G401.6 (cell line): Measurements from ENCODE around the gene SMIM24.

Experiments
- FAIRE-seq: peaks from 2 replicates; lab custom pipeline; 2012; peaks lifted over from hg19 to GRCh38; lab: Jason Lieb, UNC

SMIM24 gene

DNA sequence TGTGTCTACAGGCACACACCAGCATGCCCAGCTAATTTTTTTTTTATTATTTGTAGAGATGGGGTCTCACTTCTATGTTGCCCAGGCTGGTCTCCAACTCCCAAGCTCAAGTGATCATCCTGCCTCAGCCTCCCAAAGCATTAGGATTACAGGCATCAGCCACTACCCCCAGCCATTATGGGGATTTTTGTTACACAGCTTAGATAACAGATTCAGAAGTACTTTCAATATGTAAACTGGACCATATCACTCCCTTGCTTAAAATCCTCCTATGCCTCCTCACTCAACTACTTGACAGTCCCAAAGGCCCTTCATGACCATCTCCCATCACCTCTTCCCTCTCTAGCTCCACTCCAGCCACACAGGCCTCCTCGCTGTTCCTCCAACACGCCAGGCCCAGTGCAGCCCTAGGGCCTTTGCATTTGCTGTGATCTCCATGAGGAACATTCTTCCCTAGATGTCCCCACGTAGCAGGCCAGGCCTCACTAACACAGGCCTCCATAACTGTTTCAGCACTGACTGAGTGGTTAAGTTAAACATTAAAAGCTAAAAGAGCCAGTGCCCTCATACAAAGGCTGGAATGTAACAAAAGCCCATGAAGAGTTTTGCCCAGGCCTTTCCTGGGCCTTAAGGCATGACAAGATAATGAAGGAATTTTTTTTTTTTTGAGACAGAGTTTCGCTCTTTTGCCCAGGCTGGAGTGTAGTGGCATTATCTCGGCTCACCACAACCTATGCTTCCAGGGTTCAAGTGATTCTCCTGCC, 17.6 kb upstream of the SMIM24 start:
- FAIRE-seq, result no peak

GRCh38 chr19:3496392-3497273, 16.3 kb upstream of the SMIM24 start:
- no peak for FAIRE-seq

- no peak for FAIRE-seq
Measured at GRCh38 chr19:3494559-3494958, 14.2 kb upstream of the SMIM24 start.

GRCh38 chr19:3494051-3494450, 13.7 kb upstream of the SMIM24 start:
- no peak for FAIRE-seq

DNA sequence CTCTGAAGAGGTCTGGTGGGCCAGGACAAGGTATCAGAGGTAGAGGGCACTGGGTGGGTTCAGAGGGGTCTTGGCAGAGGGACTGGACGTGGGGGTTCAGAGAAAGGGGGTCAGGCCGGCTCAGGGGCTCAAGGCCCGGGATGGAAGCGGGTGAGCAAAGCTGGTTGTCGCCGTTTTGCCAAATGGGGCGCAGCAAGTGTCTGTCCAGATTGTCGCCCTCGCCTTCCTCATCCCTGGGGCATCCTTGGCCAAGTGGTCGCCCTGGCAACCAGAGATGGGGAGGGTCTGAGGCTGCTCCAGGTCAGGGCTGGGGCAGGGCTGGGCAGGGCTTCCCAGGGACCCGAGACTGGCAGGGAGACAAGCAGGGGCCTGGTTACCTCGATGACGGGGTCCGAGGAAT, 13.3 kb upstream of the SMIM24 start:
- no peak for FAIRE-seq

DNA sequence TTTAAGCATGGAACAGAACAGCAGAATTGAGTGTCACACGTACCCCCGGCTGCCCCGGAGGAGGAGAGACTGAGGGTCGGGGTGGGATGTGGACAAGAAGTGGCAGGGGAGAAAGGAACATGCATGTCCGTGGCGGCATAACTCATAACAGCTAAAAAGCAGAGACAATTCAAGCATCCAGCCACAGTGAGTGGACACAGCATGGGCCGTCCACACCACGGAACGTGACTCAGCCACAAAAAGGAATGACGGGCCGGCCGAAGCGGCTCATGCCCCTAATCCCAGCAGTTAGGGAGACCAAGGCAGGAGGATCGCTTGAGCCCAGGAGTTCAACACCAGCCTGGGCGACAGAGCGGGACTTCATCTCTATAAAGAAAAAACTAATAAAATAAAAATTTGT, 12.6 kb upstream of the SMIM24 start:
- no peak for FAIRE-seq

DNA sequence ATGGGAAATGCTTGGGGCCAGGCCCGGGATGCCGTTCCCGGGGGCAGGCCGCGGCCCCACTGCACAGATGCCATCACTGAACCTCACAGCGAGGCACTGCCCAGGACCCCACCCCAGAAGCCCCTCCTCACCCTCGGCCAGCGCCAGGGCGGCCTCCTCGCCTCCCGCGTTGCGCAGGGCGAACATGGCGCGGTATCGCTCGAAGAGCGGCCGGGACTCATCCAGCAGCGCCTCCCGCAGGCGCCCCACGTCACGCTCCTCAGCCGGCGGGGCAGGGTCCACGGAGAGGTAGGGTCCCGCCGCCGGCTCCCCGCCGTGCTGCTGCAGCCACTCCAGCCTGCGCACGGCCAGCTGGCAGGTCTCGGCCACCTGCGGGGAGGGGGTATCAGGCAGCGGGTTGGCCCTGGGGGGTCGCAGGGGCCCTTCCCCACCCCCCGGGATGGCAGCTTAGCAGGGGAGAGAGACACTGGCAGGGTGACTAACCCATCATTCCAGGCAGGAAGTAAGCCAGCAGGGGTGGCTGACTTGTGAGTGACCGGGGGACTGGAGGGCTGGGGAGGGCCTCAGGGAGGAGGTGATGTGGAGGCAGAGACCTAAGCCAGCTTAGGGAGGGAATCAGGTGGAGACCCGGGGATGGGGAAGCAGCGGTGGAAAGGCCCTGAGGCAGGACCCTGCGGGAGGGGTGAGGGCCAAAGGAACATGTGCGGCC, 12.0 kb upstream of the SMIM24 start:
- no peak for FAIRE-seq

DNA sequence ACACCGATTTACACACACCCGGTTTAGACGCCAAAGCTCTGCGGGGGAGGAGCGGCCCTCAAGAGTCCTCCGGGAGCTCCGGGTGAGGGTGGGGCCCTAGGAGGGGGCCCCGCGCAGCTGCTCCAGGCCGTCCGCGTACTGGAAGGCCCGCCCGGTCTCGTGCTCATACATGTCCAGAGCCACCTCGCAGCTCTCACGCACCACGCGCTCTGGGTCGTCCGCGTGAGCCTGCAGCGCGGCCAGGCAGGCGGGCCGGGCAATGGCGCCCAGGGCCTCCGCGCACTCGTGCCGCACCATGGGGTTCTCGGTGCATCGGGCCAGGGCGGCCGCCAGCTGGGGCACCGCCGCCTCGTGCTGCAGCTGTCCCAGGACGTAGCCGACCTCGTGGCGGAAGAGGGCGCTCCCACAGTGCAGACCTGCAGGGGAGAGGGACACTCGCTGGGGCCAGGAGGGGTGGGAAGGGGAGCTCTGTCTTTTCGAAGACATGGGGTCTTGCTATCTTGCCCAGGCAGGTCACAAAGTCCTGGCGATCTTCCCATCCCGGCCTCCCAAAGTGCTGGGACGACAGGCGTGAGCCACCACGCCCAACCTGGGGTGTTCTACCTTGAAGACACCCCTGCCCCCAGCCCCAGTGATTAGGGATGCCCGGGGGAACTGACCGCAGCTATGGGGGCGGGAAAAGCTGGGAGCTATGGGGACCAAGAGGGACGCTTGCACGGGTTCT, 11.2 kb upstream of the SMIM24 start:
- no peak for FAIRE-seq

- no peak for FAIRE-seq
Measured at GRCh38 chr19:3483226-3483628, 2.9 kb upstream of the SMIM24 start, which contains the start of gene SMIM44. TSS of gene SMIM44 (minus strand) at chr19:3483441. CDS start at chr19:3483403, 38 bp downstream.

GRCh38 chr19:3482507-3483225, 2.3 kb upstream of the SMIM24 start:
- no peak for FAIRE-seq

DNA sequence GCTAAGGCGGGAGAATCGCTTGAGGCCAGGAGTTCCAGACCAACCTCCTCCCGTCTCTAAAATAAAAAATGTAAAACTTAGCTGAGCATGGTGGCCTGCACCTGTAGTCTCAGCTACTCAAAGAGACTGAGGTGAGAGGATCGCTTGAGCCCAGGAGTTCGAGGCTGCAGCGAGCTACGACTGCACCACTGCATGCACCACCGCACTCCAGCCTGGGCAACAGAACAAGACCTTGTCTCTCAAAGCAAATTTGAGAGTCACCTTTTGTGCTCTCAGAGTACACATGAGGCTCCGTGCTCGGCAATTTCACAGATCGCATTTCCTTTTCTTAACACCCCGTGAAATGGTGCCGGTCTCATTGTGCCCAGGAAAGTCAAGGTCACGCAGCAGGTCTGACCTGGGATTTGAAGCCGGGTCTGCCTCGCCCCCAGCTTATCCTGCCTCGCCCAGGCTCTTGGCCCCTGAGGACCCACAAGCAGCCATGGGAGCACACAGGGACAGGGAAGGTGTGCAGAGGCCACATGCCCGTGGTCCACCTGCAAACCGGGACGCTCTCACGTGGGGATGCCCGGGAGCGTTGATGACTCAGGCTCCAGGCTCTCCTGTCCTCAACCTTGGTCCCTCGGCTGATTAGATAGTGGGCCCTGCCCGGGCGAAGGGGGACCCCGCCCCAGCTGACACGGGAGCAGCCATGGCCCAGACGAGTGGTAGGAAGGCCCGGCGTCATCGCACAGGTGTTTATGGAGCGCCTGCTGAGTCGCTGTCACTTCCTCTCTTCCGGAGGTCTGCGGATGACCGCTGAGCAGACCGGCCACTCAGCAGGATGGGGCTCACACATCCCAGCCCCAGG, 1.1 kb upstream of the SMIM24 start:
- no peak for FAIRE-seq

GRCh38 chr19:3479834-3480215, 500 bp downstream of the SMIM24 start:
- FAIRE-seq, result no peak

DNA sequence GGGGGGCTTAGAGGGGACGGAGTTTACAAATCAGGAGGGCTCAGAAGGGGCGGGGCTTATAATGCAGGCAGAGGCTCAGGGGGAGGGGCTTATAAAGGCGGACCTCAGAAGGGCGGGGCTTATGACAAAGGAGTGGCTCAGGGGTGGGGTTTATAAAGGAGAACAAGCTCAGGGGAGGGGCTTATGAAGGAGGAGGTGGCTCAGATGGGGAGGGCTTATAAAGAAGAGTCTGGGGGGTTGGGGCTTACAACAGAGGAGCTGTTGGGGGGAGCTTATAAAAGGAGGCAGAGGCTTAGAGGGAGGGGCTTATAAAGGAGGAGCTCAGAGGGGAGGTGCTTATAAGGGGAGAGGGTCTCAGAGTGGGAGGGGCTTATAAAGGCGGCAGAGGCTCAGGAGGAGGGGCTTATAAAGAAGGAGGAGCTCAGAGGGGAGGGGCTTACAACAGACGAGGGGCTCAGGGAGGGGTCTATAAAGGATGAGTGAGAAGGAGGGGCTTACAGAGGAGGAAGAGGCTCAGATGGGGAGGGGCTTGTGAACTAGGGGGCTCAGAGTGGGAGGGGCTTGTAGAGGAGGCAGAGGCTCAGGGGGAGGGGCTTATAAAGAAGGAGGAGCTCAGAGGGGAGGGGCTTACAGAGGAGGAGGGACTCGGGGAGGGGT, 1.0 kb downstream of the SMIM24 start:
- no peak for FAIRE-seq

DNA sequence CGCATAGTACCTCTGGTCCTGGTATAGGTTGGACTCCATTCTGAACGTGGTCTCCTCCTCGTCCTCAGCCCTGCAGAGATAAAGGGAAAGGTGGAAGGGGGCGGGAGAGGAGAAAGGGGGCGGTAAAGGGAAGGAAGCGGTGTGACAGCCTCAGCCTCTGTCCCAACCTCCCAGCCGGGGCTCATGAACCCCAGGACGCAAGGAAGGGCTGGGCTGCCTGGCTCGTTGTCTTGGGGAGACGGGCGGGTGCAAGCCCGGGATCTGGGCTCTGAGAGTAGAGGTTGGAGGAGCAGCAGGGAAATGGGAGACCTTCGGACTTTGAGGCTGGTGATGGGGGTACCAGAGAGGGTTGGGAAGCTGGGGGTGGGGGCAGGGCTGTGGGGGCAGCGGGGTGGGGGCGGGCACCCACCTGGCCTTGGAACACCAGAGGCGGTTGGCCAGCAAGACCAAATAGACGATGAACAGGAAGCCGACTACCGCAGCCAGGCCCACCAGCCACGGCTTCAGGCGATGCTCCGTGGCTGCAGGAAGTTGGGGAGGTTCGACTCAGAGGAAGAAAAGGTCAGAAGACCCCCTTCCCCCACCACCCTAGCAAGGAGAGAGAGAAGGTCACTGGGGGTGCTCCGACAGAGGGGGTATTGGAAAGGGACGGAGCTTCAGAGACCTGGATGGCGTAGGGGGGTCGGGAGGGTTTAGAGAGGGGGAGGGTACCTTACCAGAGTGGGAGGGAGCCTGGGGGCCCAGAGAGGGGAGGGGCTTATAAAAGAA, 1.7 kb downstream of the SMIM24 start:
- FAIRE-seq, result no peak

DNA sequence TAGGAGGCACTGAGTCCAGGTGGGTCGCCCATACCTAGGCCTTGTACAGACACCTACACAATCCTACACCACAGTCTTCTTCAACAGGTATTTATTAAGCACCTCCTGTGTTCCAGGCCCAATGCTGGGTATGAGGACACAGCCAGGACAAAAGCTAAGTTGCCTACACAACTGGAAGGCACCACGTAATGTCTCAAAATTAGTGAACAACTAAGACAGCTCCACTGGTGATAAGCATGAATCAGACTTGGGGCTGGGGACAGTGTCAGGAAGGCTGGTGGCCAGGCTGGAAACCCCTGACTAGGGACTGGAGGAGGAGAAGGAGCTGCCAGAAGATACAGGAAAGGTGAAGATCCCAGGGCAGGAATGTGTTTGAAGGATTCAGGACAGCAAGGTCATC, 2.4 kb downstream of the SMIM24 start:
- FAIRE-seq, result no peak

DNA sequence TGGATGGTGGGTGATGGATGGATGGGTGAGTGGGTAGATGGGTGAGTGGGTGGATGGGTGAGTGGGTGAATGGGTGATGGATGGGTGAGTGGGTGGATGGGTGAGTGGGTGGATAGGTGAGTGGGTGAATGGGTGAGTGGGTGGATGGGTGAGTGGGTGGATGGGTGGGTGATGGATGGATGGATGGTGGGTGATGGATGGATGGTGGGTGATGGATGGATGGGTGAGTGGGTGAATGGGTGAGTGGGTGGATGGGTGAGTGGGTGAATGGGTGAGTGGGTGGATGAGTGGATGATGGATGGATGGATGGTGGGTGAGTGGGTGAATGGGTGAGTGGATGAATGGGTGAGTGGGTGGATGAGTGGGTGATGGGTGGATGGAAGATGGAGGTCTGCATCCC, 2.8 kb downstream of the SMIM24 start:
- FAIRE-seq, result no peak

DNA sequence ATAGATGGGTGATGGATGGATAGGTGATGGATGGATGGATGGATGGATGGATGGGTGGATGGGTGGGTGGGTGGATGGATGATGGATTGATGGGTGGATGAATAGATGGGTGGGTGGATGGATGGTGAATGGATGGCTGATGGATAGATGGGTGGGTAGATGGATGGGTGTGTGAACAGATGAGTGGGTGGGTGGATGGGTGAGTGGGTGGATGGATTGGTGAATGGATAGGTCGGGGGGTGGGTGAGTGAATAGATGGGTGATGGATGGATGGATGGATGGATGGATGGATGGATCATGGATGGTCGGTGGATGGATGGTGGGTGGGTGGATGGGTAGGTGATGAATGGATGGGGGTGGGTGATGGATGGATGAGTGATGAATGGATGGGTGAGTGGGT, 3.5 kb downstream of the SMIM24 start:
- no peak for FAIRE-seq

DNA sequence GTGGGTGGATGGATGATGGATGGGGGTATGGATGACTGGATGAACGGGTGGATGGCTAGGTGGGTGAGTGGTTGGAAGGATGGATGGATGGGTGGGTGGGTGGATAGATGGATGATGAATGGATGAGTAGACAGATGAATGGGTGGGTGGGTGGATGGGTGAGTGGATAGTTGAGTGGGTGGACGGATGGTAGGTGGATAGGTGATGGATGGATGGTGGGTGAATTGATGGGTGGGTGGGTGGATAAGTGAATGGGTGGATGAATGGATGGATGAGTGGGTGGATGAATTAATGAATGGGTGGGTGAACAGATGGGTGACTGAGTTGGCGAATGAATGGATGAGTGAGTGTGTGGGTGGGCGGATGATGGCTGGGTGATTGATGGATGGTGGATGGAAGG, 4.9 kb downstream of the SMIM24 start:
- no peak for FAIRE-seq

DNA sequence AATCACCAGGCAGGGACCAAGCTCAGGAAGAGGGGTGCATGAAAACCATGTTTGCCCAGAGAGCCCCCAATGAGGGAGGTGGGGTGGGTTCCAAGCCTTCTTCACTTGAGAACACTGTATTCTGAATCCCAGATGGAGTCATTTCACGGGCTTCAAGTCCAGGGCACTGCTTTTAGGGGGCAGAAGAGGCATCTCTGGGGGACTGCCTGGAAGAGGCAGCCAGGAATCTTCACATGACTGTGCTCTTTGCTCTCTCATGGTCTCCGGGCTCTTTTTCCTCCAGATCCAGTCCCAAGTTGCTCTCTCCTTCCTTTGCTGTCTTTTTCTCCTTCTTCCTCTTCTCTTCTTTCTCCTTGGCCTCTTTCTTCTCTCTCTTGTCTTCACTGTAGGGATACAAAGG, 5.7 kb downstream of the SMIM24 start:
- no peak for FAIRE-seq
